Natural killer cell (primary cell): ENCODE data around the gene SLC6A6. TPM values are rescaled to one million over a fixed set of nuclear protein-coding genes. Genes with fewer than 3 reads are reported as not detected.

Experiments used
- ATAC-seq, 3 donors: fragments of 150-1000 bp in 2 of 3; fragments of 200-7000 bp in 1 of 3; cut with Tn5 transposase; 1 replicate in 1 of 3; 2 replicates in 2 of 3; pipeline ENCODE4 v1.10.0; 2021; ENCODE audit warnings: mild to moderate bottlenecking in 2 of 3, moderate library complexity in 2 of 3
- DNase-seq, 2 donors: peaks; one replicate each; pipeline versions ENCODE4 v3.0.0 to v3.0.0-alpha.2; 2013 to 2021; ENCODE audit warnings: mixed read lengths in 1 of 2
- H3K27ac ChIP-seq: one replicate; pipeline ENCODE4 v1.5.1; 2013; ENCODE audit warnings: mild to moderate bottlenecking, low read length
- H3K27me3 ChIP-seq: one replicate; pipeline ENCODE4 v1.6.1; 2013; ENCODE audit warnings: low read length; ENCODE audit not compliant: control insufficient read depth, insufficient read depth
- H3K36me3 ChIP-seq: one replicate; pipeline ENCODE4 v1.6.1; 2013; ENCODE audit warnings: low read length; ENCODE audit not compliant: control insufficient read depth, insufficient read depth
- H3K4me1 ChIP-seq: one replicate; pipeline ENCODE4 v1.6.1; 2013; ENCODE audit warnings: low read length; ENCODE audit not compliant: control insufficient read depth, insufficient read depth
- H3K4me3 ChIP-seq: one replicate; pipeline ENCODE4 v1.5.1; 2013; ENCODE audit warnings: low read length
- H3K9me3 ChIP-seq: one replicate; pipeline ENCODE4 v1.6.1; 2013; ENCODE audit warnings: low read length; ENCODE audit not compliant: control insufficient read depth, insufficient read depth
- H3K27ac Mint-ChIP-seq, 2 donors: one replicate each; pipeline ENCODE4 v1.8.0; 2022; ENCODE audit warnings: mild to moderate bottlenecking in 2 of 2, mixed read lengths in 2 of 2, moderate library complexity in 1 of 2
- H3K27me3 Mint-ChIP-seq, 2 donors: one replicate each; pipeline ENCODE4 v1.8.0; 2022; ENCODE audit warnings: low read depth in 2 of 2, mixed read lengths in 2 of 2
- H3K36me3 Mint-ChIP-seq: one replicate; pipeline ENCODE4 v1.8.0; 2022; ENCODE audit warnings: mixed read lengths
- H3K4me1 Mint-ChIP-seq, 2 donors: one replicate each; pipeline ENCODE4 v1.8.0; 2022; ENCODE audit warnings: mixed read lengths in 2 of 2
- H3K4me3 Mint-ChIP-seq: one replicate; pipeline ENCODE4 v1.8.0; 2022; ENCODE audit warnings: mild to moderate bottlenecking, moderate library complexity, mixed read lengths
- H3K9me3 Mint-ChIP-seq, 2 donors: one replicate each; pipeline ENCODE4 v1.8.0; 2022; ENCODE audit warnings: mixed read lengths in 2 of 2
- CTCF ChIP-seq: fragments of 200-600 bp; IDR thresholded peaks from one replicate; pipeline ENCODE4 v1.8.0; 2022; ENCODE audit warnings: antibody characterized with exemption
- WGBS: methylation state at CpG from one replicate; pipeline ENCODE4 v1.1.7; 2013; ENCODE audit warnings: missing lambda C conversion rate; ENCODE audit not compliant: insufficient coverage; 5-methylcytosine and 5-hydroxymethylcytosine counted together
- intact Hi-C: fragments of 100-400 bp; cut with micrococcal nuclease; formaldehyde crosslinking; loops from one replicate; pipeline ENCODE4 v1.14.2; 2022
- total RNA-seq, 4 donors: library from RNA; stranded (reverse); fragments of 120-200 nt in 1 of 4; gene quantifications; one replicate each; pipeline versions ENCODE4 v1.2.3 to v1.2.4, GENCODE V29; 2013 to 2022

SLC6A6 gene
- total RNA-seq, 3 donors from 2014 or later (not counting 1 experiment from before 2014, with no cell fraction given): 43.7 to 55.4 (median 50.1) TPM

- no peak overlapping the region for H3K27ac ChIP-seq
These were observed 13.1 kb downstream of the SLC6A6 start for GRCh38 chr3:14415501-14415900.

DNA sequence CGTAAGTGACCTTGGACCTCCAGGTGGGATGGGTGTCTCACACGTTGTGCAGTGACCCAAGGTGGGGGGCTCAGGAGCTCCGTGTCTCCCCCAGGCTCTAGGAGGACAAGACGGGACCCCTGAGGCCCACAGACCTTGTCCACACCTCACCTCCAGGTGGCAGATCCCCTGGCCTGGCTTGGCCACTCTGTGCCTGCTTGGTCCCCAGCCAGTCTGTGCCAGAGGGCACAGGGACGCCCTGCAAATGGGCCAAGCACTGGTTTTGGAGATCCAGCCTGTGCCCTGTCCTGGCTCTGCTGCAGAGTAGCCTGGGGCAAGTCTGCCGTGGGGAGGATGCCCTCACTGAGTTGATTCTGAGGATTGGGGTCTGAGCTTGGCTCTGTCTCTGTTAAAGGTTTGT, 14.0 kb downstream of the SLC6A6 start:
- Mint-ChIP-seq H3K4me1 (peaks cover 6 to 22% of the 10 kb centered on the region in 2 donors), H3K36me3 (no peaks in the 10 kb centered on the region), H3K27ac (no peak overlapping the region), H3K27me3 (no peaks in the 10 kb centered on the region), H3K9me3 (no peaks in the 10 kb centered on the region), H3K4me3 (no peak overlapping the region)
- no peak for TF ChIP-seq CTCF
- Histone ChIP-seq H3K4me1 (peaks cover 12% of the 10 kb centered on the region), H3K27ac (no peak overlapping the region), H3K9me3 (no peaks in the 10 kb centered on the region), H3K36me3 (peaks cover 17% of the 10 kb centered on the region), H3K27me3 (no peaks in the 10 kb centered on the region), H3K4me3 (no peak overlapping the region)
- DNase-seq: no peak
- intact Hi-C loops: no loop called here
- 93% methylated on average over 6 of the region's 6 CpGs for WGBS
- ATAC-seq: no peak

More at GRCh38 chr3:14415501-14415900, 13.1 kb downstream of the SLC6A6 start:
- H3K36me3 ChIP-seq: peaks cover 17% of the 10 kb centered on the region
- no peak overlapping the region for H3K4me3 Mint-ChIP-seq
- intact Hi-C loops: no loop called here
- no peaks in the 10 kb centered on the region for H3K9me3 Mint-ChIP-seq
- no peaks in the 10 kb centered on the region for H3K9me3 ChIP-seq
- peaks cover 21% of the 10 kb centered on the region for H3K4me1 ChIP-seq
- no peaks in the 10 kb centered on the region for H3K27me3 Mint-ChIP-seq
- peaks cover 14 to 27% of the 10 kb centered on the region in 2 donors for H3K4me1 Mint-ChIP-seq
- H3K4me3 ChIP-seq: no peak overlapping the region
- WGBS: 97% methylated on average over 5 of the region's 5 CpGs
- no peak overlapping the region for H3K27ac Mint-ChIP-seq
- DNase-seq (no peak), ATAC-seq (no peak)
- no peak for TF ChIP-seq CTCF
- no peaks in the 10 kb centered on the region for H3K36me3 Mint-ChIP-seq
- no peaks in the 10 kb centered on the region for H3K27me3 ChIP-seq

DNA sequence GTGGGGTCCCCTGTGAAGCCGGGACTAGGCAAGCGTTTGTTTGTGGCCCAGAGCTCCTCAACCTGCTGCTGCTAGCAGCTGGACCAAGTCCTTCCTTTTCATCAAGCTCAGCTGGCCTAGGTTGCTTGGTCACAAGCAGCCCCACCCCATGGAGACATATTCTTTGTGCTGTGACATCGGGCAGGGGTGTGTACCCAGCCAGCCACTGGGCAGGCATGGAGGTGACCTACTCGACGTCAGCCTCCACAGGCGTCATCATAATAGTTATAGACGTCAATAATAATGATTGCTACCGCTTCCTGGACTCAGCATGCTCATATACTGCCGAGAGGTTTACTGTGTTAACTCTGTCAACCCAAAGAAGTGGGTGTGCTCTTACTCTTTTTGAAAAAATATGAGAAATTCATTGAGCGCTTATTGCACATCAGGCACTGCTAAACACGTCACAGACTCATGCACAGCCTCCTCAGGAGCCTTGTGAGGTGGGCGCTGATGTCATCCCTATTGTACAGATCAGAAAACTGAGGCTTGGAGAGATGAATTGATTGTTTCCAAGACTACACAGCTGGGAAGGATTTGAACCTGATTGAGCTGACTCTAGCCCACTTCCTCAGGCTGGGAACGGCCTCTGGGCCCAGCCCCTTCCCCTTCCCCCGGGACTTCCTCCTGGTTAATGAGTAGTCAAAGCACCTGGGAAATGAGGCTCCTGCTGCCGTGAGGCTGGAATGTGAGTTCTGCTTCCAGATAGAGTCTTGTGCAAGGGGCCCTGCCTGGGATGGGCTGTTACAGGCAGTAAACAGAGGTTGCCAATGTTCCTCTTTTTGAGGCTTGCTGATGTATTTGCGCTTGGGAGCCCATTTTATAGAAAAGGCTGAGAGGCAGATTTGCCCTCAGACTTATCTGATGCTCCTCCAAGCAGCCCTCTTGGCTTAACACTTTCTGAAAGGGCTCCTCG, 16.2 kb downstream of the SLC6A6 start:
- H3K4me3 ChIP-seq: no peak overlapping the region
- 87% methylated on average over 17 of the region's 17 CpGs for WGBS
- no peaks in the 10 kb centered on the region for H3K9me3 ChIP-seq
- H3K27me3 Mint-ChIP-seq: no peaks in the 10 kb centered on the region
- peaks cover 16 to 34% of the 10 kb centered on the region in 2 donors for H3K4me1 Mint-ChIP-seq
- no peaks in the 10 kb centered on the region for H3K27me3 ChIP-seq
- intact Hi-C loops: no loop called here
- no peak overlapping the region for H3K27ac Mint-ChIP-seq
- H3K9me3 Mint-ChIP-seq: no peaks in the 10 kb centered on the region
- DNase-seq (no peak), ATAC-seq (peak in 1 of 3 donors; percentile 30)
- H3K4me3 Mint-ChIP-seq: no peak overlapping the region
- no peak overlapping the region for H3K27ac ChIP-seq
- H3K36me3 Mint-ChIP-seq: no peaks in the 10 kb centered on the region
- peaks cover 25% of the 10 kb centered on the region for H3K4me1 ChIP-seq
- H3K36me3 ChIP-seq: peaks cover 15% of the 10 kb centered on the region
- no peak for TF ChIP-seq CTCF
